ENCODE data around the gene ZBTB7C. TPM values are rescaled to one million over a fixed set of nuclear protein-coding genes. Genes with fewer than 3 reads are reported as not detected.

The ZBTB7C gene
- total RNA-seq, 2 experiments from 2014 or later = 0.09 TPM; not detected in 1

DNA sequence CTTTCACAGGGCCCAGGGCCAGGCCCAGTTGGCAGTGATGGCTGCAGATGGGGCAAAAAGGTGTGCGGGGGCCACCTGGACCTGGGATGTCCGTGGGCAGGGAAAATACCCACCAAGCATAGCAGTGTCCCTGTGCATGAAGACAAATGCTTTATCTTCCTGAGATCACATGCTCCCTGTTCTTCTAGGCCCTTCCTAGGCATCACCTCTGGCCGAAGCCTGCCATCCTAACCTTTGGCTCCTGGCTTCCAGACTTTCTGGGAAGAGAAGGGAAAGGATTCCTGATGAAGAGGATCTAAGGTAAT, 373.7 kb downstream of the ZBTB7C start:
- Mint-ChIP-seq H3K27ac (no peak overlapping the region), H3K4me1 (no peaks in the 10 kb centered on the region), H3K36me3 (no peaks in the 10 kb centered on the region), H3K4me3 (no peak overlapping the region), H3K27me3 (no peaks in the 10 kb centered on the region), H3K9me3 (ENCODE audit: low read depth) (no peaks in the 10 kb centered on the region)
- DNase-seq (no peak), ATAC-seq (no peak)
- CTCF ChIA-PET = no interaction called here

- CTCF ChIA-PET = interaction anchor here (0.9 kb wide), 1 partner anchor 411 kb away, joined by 3 read pairs; no protein-coding TSS in a partner anchor
- H3K4me3 Mint-ChIP-seq = no peak overlapping the region
- H3K27me3 Mint-ChIP-seq = no peaks in the 10 kb centered on the region
- no peaks in the 10 kb centered on the region for H3K36me3 Mint-ChIP-seq
- H3K4me1 Mint-ChIP-seq = no peaks in the 10 kb centered on the region
- no peak overlapping the region for H3K27ac Mint-ChIP-seq
- ATAC-seq = no peak
- H3K9me3 Mint-ChIP-seq (ENCODE audit: low read depth) = no peaks in the 10 kb centered on the region
- no peak for DNase-seq
Measured at GRCh38 chr18:48034651-48035555, 374.3 kb downstream of the ZBTB7C start.

DNA sequence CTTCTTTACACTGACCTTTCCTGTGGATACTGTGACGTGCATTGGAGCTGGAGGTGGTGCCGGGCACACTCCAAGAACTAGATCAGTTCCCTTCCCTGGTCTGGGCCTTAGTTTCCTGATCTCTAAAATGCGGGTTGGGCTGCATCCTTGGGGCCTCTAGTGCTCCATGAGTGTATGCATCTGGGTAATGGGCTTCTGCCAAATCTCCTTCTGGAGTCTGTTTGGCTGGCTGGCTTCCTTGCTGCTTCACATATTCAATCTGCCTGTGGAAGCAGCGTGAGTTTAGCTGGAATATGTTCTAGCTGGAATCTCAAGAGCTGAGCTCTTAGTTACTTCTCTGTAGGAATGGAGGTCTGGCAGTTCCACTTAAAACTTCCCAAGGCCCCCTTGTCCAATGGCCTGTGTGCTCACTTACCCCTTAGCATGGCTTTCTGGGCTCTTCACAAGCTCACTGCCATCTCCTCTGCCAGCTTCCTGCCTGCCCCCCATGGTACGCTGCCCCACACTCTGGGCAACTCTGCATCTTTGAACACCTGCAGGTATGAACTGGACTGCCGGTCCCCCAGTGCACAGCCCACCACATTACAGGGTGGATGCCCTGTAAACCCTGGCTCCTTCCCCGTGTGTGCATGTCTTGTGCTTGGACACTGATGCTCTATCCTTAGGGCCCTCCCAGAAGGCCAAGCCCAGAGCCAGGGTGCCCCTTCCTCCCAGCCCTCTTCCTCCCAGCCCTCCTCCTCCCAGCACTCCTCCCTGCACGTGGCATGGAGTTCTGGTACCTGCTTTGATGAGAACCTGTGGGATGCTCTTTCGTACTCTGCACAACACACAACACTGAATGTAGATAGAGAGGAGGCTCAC, 375.2 kb downstream of the ZBTB7C start:
- no peaks in the 10 kb centered on the region for H3K9me3 Mint-ChIP-seq (ENCODE audit: low read depth)
- DNase-seq = no peak
- no peaks in the 10 kb centered on the region for H3K4me1 Mint-ChIP-seq
- no peak overlapping the region for H3K4me3 Mint-ChIP-seq
- no peak for ATAC-seq
- no peaks in the 10 kb centered on the region for H3K36me3 Mint-ChIP-seq
- no peak overlapping the region for H3K27ac Mint-ChIP-seq
- no peaks in the 10 kb centered on the region for H3K27me3 Mint-ChIP-seq
- CTCF ChIA-PET = interaction anchor here (0.9 to 1.3 kb wide), 3 partner anchors 9 to 411 kb away, joined by 3 to 4 read pairs (median 3); no protein-coding TSS in a partner anchor

- no peaks in the 10 kb centered on the region for H3K36me3 Mint-ChIP-seq
- no peak for DNase-seq
- H3K4me3 Mint-ChIP-seq = no peak overlapping the region
- no peak for ATAC-seq
- H3K27me3 Mint-ChIP-seq = no peaks in the 10 kb centered on the region
- no peaks in the 10 kb centered on the region for H3K9me3 Mint-ChIP-seq (ENCODE audit: low read depth)
- no peak overlapping the region for H3K27ac Mint-ChIP-seq
- CTCF ChIA-PET = interaction anchor here (0.7 to 1.3 kb wide), 4 partner anchors 8 to 605 kb away, joined by 3 to 5 read pairs (median 4); no protein-coding TSS in a partner anchor
- no peaks in the 10 kb centered on the region for H3K4me1 Mint-ChIP-seq
Measured at GRCh38 chr18:48032876-48033789, 376.1 kb downstream of the ZBTB7C start.

GRCh38 chr18:48031641-48032040, 377.5 kb downstream of the ZBTB7C start:
- Mint-ChIP-seq H3K4me3 (no peak overlapping the region), H3K27me3 (no peaks in the 10 kb centered on the region), H3K36me3 (no peaks in the 10 kb centered on the region), H3K4me1 (no peaks in the 10 kb centered on the region), H3K9me3 (ENCODE audit: low read depth) (no peaks in the 10 kb centered on the region), H3K27ac (no peak overlapping the region)
- no peak for ATAC-seq
- no peak for DNase-seq
- CTCF ChIA-PET = interaction anchor here (1.4 to 2.3 kb wide), 4 partner anchors 10 to 283 kb away, joined by 4 to 9 read pairs (median 4); no protein-coding TSS in a partner anchor

- DNase-seq = no peak
- Mint-ChIP-seq H3K27ac (no peak overlapping the region), H3K4me3 (no peak overlapping the region), H3K9me3 (ENCODE audit: low read depth) (no peaks in the 10 kb centered on the region), H3K27me3 (peaks cover 3% of the 10 kb centered on the region), H3K36me3 (no peaks in the 10 kb centered on the region), H3K4me1 (no peaks in the 10 kb centered on the region)
- peak; percentile 39 for ATAC-seq
- CTCF ChIA-PET = interaction anchor here (0.7 to 2.3 kb wide), 13 partner anchors 11 to 425 kb away, joined by 3 to 9 read pairs (median 4); no protein-coding TSS in a partner anchor
Measured at GRCh38 chr18:48030616-48031480, 378.3 kb downstream of the ZBTB7C start.

DNA sequence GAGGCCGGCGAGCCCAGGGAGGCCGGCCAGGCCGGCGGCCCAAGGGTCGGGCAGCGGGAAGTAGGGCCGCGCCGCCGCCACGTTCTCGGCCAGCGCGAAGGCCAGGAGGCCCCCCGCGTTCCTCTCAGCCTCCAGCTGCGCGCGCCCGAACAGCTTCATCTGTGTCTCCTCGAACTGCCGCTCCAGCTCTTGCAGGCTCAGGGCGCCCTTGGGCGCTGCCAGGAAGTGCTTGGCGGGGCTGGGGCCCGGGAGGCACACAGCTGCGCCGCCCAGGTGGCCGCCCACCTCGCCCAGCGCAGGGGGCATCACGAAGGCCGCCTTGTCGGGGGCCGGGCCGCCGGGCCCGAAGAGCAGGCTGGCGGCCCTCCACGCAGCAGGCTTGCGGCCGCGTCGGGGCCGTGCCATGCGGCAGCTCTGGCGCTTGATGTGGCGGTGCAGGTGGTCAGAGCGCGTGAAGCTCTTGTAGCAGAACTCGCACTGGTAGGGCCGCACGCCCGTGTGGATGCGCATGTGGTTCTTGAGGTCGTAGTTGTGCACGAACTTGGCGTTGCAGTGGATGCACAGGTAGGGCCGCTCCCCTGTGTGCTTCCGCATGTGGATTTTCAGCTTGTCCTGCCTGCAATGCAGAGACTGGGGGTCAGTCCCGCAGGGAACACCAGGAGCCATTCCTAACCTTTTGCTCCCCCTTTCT, 379.7 kb downstream of the ZBTB7C start:
- ATAC-seq = no peak
- Mint-ChIP-seq H3K9me3 (ENCODE audit: low read depth) (no peaks in the 10 kb centered on the region), H3K27me3 (peaks cover 8% of the 10 kb centered on the region), H3K4me3 (no peak overlapping the region), H3K4me1 (no peaks in the 10 kb centered on the region), H3K27ac (no peak overlapping the region), H3K36me3 (no peaks in the 10 kb centered on the region)
- no peak for DNase-seq
- CTCF ChIA-PET = interaction anchor here (1.3 to 2.3 kb wide), 4 partner anchors 14 to 416 kb away, joined by 4 to 9 read pairs (median 7); no protein-coding TSS in a partner anchor

DNA sequence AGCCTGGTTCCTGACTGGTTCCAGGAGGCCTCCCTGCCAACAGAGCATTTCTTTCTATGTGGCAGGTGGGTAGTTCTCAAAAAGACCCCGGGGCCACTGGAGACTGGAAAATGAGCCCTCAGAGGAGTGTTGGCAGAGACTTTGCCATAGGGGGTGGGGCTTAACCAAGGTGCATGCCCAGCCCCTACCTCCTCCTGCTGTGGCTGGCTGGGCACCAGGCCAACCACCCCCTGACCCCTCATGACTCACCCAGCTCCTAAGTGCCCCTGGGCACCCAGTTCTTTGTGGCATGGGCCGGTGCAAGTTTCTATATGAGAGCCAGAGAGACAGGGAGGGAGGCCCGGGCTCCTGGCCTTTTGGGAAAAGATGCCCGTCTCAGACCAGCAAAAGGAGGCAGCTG, 380.5 kb downstream of the ZBTB7C start:
- no peak for ATAC-seq
- no peak for DNase-seq
- H3K4me1 Mint-ChIP-seq = no peaks in the 10 kb centered on the region
- H3K4me3 Mint-ChIP-seq = no peak overlapping the region
- H3K27me3 Mint-ChIP-seq = peaks cover 8% of the 10 kb centered on the region
- no peaks in the 10 kb centered on the region for H3K9me3 Mint-ChIP-seq (ENCODE audit: low read depth)
- no peak overlapping the region for H3K27ac Mint-ChIP-seq
- H3K36me3 Mint-ChIP-seq = no peaks in the 10 kb centered on the region
- CTCF ChIA-PET = no interaction called here

- Mint-ChIP-seq H3K9me3 (ENCODE audit: low read depth) (no peaks in the 10 kb centered on the region), H3K4me1 (no peaks in the 10 kb centered on the region), H3K27me3 (peaks cover 8% of the 10 kb centered on the region), H3K4me3 (no peak overlapping the region), H3K27ac (no peak overlapping the region), H3K36me3 (no peaks in the 10 kb centered on the region)
- ATAC-seq (no peak), DNase-seq (no peak)
- CTCF ChIA-PET = interaction anchor here (1.3 kb wide), 1 partner anchor 32 kb away, joined by 3 read pairs; no protein-coding TSS in a partner anchor
Measured at GRCh38 chr18:48028081-48028480, 381.1 kb downstream of the ZBTB7C start.

- Mint-ChIP-seq H3K27me3 (peaks cover 8% of the 10 kb centered on the region), H3K9me3 (ENCODE audit: low read depth) (no peaks in the 10 kb centered on the region), H3K36me3 (no peaks in the 10 kb centered on the region), H3K4me3 (no peak overlapping the region), H3K4me1 (peaks cover 2% of the 10 kb centered on the region), H3K27ac (no peak overlapping the region)
- no peak for DNase-seq
- CTCF ChIA-PET = interaction anchor here (1.3 kb wide), 1 partner anchor 32 kb away, joined by 3 read pairs; no protein-coding TSS in a partner anchor
- no peak for ATAC-seq
Measured at GRCh38 chr18:48027401-48027963, 381.7 kb downstream of the ZBTB7C start.

GRCh38 chr18:48026216-48026615, 383.0 kb downstream of the ZBTB7C start:
- DNase-seq = no peak
- no peak for ATAC-seq
- Mint-ChIP-seq H3K27me3 (peaks cover 12% of the 10 kb centered on the region), H3K9me3 (ENCODE audit: low read depth) (no peaks in the 10 kb centered on the region), H3K36me3 (no peaks in the 10 kb centered on the region), H3K27ac (no peak overlapping the region), H3K4me3 (no peak overlapping the region), H3K4me1 (peaks cover 8% of the 10 kb centered on the region)
- CTCF ChIA-PET = interaction anchor here (1.9 to 3.5 kb wide), 2 partner anchors 7 to 254 kb away, joined by 4 to 14 read pairs; no protein-coding TSS in a partner anchor
